Activated CD4-positive, alpha-beta T cell treated with anti-CD3 and anti-CD28 coated beads, Interleukin-2, Interleukin-4, amounts not matched to agents 100 ng/mL and 50 ng/mL, durations not matched to agents 16 hours and 8 hours (primary cell): ENCODE results near the gene BCAS3.
"Not testable (repeated sequence)": the region's sequence is repeated elsewhere in the genome, so short reads cannot be mapped to it uniquely, and the experiment has no call there.

Experiments
- DNase-seq: peaks from one replicate; pipeline ENCODE4 v3.0.0-alpha.2; 2020; ENCODE audit warnings: low spot score

The BCAS3 gene

GRCh38 chr17:60887614-60888028 is 210.0 kb downstream of the BCAS3 start:
- DNase-seq, result no peak

- DNase-seq, result no peak
Measured at GRCh38 chr17:60888812-60889709, 211.4 kb downstream of the BCAS3 start.

- DNase-seq, result no peak
Measured at GRCh38 chr17:60891149-60891548, 213.5 kb downstream of the BCAS3 start.

GRCh38 chr17:60893475-60893874 is 215.8 kb downstream of the BCAS3 start:
- no peak for DNase-seq

GRCh38 chr17:60896996-60897395 is 219.3 kb downstream of the BCAS3 start:
- DNase-seq, result no peak

GRCh38 chr17:60899115-60899514 is 221.5 kb downstream of the BCAS3 start:
- no peak for DNase-seq

- DNase-seq, result no peak
Measured at GRCh38 chr17:60900688-60901087, 223.0 kb downstream of the BCAS3 start.

GRCh38 chr17:60901242-60901641 is 223.6 kb downstream of the BCAS3 start:
- no peak for DNase-seq

GRCh38 chr17:60901806-60902205 is 224.2 kb downstream of the BCAS3 start:
- DNase-seq, result no peak

GRCh38 chr17:60902399-60902798 is 224.7 kb downstream of the BCAS3 start:
- DNase-seq, result no peak

- DNase-seq, result no peak
Measured at GRCh38 chr17:60904582-60904981, 226.9 kb downstream of the BCAS3 start.

- no peak for DNase-seq
Measured at GRCh38 chr17:60905709-60906108, 228.1 kb downstream of the BCAS3 start.

- no peak for DNase-seq
Measured at GRCh38 chr17:60908324-60908723, 230.7 kb downstream of the BCAS3 start.

GRCh38 chr17:60909405-60909804 is 231.8 kb downstream of the BCAS3 start:
- DNase-seq, result no peak

- no peak for DNase-seq
Measured at GRCh38 chr17:60910415-60910814, 232.8 kb downstream of the BCAS3 start.

- no peak for DNase-seq
Measured at GRCh38 chr17:60914078-60914477, 236.4 kb downstream of the BCAS3 start.

GRCh38 chr17:60916043-60916442 is 238.4 kb downstream of the BCAS3 start:
- no peak for DNase-seq

- DNase-seq, result no peak
Measured at GRCh38 chr17:60920107-60920506, 242.5 kb downstream of the BCAS3 start.

GRCh38 chr17:60923000-60923399 is 245.3 kb downstream of the BCAS3 start:
- no peak for DNase-seq

- DNase-seq, result no peak
Measured at GRCh38 chr17:60926466-60927183, 249.0 kb downstream of the BCAS3 start.

GRCh38 chr17:60933739-60934138 is 256.1 kb downstream of the BCAS3 start:
- DNase-seq, result no peak

- no peak for DNase-seq
Measured at GRCh38 chr17:60934723-60935122, 257.1 kb downstream of the BCAS3 start.

- not testable (repeated sequence) for DNase-seq
Measured at GRCh38 chr17:60935991-60936390, 258.3 kb downstream of the BCAS3 start.
